ENCODE measurements around the gene NHLH1.
"Not testable (repeated sequence)": the region's sequence is repeated elsewhere in the genome, so short reads cannot be mapped to it uniquely, and the experiment has no call there.

Gene NHLH1

GRCh38 chr1:160384812-160385211, 17.9 kb downstream of the NHLH1 start:
- not testable (repeated sequence) for FAIRE-seq

- FAIRE-seq: not testable (repeated sequence)
These were observed 21.5 kb downstream of the NHLH1 start for GRCh38 chr1:160388406-160388805.

GRCh38 chr1:160394673-160395072, 27.8 kb downstream of the NHLH1 start:
- FAIRE-seq: no peak

DNA sequence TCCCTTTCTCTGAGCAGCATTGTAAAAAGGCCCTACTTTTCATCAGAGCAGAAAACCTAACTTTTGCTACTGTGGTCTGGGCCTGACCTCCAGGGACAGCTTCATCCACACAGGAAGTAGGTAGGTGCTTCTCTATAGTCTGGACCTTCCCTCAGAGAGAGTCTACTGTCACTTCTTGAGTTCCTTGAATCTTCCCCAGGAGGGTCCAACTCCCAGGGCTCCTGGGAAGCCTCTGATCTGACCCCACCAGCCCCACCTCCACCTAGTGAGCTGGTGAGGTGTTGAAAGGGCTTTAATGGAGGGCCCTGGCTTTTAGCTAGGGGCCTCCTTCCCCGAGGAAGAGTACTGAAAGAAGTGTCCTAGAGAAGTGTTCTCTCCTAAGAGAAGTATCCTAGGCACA, 30.8 kb downstream of the NHLH1 start:
- no peak for FAIRE-seq

GRCh38 chr1:160398823-160399222, 32.0 kb downstream of the NHLH1 start:
- FAIRE-seq: no peak

DNA sequence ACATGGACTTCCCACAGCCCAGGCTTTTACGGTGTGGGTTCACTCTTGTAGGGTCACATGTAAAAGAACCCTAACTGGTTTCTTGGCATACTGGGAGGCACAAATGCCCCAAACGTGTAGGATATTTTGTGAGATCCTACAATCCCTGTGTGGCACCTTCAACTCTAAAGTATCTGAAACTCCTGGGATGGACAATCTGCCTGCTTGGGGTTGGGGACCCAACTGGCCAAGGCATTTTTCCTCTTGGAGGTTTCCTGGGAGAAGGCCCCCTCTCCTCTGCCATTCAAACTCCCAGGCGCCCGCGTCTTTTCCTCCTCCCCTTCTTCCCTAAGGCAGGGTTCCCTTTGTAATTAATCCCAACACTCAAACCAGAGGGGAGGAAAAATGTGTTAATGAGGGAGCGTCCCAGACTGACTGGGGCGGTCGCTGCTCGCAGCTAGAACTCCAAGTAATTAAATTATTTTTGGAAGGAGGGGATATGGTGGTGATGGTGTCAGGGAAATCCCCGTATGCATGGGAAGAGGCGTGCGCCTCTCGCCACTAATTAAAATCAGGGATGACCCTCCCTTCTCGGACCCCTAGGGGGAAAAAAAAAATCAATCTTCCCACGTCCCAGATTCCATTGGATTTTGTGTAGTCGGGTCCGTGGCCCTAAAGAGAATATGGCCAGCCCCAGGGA, 32.8 kb downstream of the NHLH1 start:
- no peak for FAIRE-seq

DNA sequence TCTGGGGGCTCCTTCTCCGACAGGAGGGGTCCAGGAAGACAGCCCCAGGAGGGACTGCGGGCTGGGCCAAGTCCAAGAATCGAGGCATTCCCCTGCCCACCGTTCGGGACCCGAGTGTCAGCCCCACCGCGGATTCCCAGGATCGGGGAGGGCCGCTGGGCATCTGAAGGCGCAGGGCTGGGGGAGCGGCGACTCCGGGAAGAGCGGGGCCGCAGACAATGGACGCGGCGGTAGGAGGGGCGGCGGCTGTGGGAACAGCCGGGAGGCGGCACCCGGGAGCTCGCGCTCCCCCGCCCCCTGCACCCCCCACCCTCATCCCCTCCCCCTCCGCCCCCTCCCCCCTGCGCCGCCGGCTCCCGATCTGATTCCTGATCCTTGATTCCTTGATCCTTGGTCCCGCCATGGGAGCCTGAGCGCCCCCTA, 33.4 kb downstream of the NHLH1 start, which contains the start of gene VANGL2:
VANGL2 (plus strand) TSS at position 342 of the 423 bp plus-strand sequence. CDS start 15,274 bp downstream, outside the sequence.
- FAIRE-seq: no peak

DNA sequence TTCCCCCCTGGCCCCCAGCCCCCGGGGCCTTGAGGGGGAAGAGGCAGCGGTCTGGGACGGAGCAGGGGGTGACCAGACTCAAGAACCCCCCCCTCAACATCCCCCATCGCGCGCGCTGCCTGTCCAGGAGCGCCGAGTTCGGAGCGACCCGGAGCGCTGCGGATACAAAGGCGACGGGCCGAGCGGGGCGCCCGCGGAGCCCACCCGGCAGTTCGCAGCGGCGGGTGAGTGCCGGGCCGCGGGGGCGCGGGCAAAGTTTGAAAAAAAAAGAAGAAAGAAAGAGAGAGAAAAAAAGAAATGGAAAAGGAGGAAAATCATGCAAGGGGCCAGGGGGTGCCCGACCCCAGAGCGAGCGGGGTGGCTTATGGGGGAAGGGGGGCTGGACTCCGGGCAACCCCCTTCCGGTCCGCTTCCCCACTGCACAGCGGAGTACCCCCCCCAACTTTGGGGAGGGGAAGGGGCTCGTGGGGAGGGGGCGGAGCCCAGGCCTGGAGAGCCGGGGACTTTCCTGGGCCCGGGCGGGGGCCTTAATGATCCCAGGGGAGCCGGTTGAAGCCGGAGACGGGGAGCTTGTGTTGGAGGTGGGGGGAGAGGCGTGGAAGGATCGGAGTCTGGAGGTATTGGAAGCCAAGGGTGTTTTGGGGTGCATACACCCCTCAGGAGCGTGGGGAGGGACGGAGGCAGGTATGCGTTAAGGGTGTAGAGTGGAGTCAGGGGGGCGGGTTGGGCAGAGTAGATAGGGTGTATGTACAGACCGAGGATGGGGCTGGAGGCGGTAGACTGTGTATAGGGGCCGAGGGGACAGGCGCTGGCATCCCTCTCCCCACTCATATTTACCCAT, 34.0 kb downstream of the NHLH1 start:
- FAIRE-seq: no peak

GRCh38 chr1:160401487-160401805, 34.6 kb downstream of the NHLH1 start:
- FAIRE-seq: no peak

GRCh38 chr1:160402001-160402795, 35.3 kb downstream of the NHLH1 start:
- no peak for FAIRE-seq

DNA sequence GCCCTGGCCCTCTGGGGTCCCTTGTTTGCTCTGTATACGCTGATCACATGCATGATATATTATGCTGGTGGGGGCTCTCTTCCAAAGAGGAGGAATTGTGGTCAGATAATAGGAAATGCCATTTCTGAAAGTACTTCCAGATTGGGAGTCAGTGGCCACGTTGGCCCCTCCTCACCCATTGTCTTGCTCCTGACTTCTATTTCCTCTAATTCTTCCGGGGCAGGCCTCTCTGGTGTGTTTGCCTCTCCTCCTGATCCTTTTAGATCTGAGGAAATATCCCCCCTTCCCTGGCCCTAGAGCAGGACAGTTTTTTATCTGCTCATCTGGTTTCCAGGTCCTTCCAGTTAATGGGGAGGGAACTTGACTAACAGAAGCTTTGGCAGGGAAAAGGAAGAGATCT, 36.4 kb downstream of the NHLH1 start:
- no peak for FAIRE-seq

DNA sequence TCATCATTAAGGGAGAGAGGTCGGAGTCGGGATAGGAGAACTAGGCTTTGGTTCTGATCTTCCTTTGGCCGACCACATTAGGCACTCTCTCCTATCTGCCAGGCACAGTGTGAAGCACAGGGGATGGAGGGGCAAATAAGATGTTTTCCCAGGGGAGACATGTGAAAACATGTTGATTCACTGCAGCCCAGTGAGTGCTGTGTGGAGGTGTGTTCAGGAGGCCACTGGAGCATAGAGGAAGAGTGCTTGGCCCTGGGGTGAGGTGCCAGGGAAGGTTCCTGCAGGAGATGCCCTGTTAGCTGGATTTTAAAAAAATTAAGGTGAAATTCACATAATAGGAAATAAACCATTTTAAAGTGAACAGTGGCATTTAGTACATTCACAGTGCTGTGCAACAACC, 37.2 kb downstream of the NHLH1 start:
- FAIRE-seq: no peak

DNA sequence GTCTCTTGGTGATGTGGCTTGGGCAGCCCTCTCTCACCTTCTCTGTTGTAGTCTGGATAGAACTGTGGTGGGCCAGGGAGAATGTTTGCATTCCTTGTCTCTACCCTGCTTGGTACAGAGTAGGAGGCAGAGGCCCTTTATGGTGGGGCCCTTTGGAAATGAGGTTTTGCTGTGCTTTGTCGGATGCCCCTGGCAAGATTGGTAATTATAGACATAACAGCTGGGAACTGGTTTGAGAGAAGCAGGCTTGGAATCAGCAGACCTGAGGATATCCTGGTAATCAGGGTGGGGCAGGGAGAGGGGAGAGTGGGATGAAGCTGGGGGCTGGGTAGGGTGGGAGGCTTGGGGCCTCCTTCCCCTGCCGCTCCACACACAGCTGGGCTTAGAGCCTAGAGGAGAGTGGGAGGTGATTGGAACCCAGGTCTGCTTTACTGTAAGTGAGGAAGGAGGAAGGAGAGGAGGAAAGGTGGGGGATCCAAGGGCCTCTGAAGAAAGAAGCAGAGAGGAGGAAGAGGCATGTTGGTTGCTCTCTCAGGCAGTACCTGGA, 38.5 kb downstream of the NHLH1 start:
- no peak for FAIRE-seq

DNA sequence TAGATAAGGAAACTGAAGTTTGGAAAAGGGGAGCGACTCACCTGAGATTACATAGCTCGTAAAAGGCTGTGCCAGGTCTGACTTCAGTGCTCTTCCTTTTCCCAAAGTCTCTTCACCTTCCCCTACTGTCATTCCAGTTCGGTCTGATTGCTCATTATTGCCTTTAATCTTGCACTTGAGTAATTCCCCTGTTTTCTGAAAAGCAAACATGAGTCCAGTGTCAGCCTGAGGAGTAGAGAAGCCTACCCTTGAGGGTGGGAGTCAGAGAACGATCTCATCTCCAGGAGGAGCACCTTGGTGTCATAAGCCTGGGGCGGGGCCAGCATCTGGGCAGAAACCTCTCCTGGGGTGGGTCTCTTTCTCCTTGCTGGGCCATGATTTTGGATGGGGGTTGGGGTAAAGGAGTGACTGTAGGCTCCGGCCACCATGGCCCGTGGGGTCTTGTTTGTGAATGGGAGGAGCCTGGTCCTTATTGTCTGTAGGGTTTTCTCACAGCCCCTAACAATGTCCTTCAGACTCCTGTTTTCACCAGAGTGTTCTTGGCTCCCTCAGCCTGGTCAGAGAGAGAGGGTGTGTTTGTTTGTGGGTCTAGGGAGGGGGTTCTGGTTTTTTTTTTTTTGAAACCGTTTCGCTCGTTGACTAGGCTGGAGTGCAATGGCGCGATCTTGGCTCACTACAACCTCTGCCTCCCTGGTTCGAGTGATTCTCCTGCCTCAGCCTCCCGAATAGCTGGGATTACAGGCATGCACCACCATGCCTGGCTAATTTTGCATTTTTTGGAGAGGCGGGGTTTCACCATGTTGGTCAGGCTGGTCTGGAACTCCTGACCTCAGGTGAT, 39.5 kb downstream of the NHLH1 start:
- FAIRE-seq: no peak

DNA sequence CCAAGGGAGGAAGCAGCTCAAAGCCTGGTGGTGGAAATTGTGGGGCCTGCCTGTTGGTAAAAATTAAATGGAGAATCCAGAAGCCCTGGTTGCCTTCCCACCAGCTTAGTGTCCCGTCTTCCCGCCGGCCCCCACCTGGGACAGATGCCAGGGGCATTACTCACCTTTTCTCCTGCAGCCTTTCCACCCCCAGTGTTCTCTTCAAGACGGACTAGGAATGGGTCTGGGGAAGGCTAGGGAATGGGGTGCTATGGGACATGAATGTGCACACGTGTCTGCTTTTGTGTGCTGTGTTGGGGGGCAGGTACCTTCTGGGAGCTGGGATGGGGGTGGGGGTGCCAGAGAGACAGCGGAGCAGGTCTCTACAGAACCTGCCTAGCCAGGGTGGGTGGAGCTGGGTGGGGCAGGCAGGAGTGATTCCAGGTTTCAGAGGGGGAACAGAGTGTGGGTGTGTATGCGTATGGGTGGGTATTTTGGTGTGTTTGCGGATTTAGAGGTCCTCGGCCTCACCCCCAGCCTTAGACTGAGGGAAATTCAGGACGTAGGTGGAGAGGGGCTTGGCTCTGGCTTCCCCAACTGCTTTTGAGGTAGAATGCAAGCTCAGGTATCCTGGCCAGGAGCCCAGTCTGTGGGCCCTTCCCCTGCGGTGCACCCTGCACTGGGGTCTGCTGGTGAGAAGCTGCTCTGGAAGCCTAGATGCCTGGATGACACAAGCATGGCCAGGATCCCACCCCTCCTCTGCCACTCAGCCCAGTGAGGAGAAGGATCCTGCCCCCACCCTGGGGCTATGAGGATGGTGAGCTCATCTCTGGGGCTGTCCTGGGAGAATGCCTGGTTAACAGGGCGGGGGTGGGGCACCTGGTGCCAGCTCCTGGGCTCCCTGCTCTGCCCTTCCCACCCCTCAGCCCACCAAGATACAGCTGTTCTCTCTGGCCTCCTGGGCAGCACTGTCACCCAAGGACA, 41.2 kb downstream of the NHLH1 start:
- FAIRE-seq: no peak

DNA sequence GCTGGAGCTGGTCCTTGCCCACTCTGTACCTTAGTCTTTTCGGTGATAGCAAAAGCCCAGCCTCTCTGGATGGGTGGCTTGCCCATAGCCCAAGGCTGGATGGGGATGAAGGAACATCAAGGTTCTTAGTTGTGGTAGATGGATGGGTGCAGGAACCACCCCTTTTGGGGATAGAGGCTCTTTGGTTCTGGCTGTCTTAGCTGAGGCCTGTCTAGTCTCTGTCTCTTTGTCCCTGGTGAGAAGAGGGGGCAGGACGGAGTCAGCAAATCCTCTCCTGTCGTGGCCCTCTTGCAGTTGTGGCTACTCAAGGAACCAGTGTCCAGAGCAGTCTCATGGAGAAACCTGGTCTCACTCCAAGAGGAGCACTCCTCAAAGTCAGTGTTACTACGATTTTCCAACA, 42.0 kb downstream of the NHLH1 start:
- no peak for FAIRE-seq

GRCh38 chr1:160409486-160409885, 42.6 kb downstream of the NHLH1 start:
- no peak for FAIRE-seq

DNA sequence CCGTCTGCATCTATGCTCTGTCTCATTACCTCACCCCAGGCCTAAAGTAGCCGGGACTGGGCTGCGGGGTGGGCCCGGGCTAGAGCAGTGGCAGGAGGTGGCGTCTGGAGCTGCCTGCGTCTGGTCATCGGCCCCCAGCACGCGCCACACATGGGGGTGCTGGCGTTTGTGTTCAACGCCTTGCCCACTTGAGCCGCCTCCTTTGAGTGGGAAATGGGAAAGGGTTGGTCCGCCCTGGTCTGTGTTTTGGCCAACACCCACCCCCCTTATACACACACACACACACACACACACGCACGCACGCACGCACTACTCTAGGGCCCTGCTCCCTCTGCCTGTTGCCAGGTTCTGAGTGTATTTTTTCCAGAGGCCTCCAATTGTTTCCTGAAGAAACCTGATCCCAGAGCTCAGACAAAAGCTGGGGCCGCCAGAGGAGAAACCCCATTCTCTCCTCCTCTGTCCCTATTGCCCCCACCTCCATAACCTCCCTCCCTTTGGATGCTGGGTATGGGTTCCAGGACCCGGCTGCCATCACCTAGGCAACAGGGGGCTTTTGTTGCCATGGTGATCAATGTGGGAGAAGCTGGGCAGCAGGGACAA, 43.6 kb downstream of the NHLH1 start:
- no peak for FAIRE-seq

DNA sequence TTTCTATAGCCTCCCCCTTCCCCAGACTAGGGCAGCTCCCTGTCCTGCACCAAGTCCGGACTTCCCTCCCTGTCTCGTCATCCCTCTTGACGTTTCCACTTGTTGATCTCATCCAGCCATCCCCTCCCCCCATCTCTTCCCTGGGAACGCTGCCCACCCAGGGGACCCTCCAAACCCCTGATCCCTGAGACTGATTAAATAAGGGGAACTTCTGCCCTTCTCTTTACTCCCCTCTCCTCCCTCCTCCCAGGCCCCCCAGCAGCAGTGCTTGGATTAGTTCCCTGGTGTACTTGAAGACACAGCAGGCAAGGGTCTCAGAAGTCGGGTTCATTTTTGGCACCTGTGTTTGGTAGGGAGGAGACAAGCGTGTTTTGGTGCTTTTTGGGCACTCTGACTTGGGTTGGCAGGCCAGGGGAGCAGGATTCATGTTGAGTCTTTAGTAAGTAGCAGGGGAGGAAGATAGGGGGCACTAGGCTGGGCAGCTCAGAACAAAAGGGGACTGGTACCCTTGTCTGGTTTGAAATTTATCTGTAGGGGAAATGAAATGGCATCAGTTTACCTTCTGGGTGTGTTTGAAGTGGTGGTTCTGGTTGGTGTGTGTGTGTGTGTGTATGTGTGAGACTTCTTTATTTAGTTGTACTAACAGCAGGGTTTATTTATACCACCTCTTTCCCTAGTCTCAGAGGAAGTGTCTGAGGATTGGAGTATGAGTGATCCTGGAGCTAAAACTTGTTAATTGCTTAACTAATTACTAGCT, 44.6 kb downstream of the NHLH1 start:
- no peak for FAIRE-seq

DNA sequence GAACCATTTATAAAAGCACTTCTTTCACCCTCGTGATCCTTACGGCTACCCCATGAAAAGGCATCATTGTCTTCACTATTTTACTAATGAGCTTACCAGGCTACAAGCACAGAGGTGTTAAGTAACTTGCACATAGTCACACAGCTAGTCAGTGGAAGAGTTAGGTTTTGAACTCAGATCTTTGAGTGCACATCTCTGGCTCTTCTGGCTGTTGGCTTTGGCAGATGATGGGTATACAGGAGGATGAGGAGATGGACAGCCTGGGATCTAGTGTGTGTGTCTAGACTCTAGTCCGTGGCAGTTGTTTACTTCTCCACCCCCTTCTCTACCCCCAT, 45.1 kb downstream of the NHLH1 start:
- no peak for FAIRE-seq
